ENCODE data around the gene CACNA1B. TPM values are rescaled to one million over a fixed set of nuclear protein-coding genes. Genes with fewer than 3 reads are reported as not detected.
"Not testable (repeated sequence)": the region's sequence is repeated elsewhere in the genome, so short reads cannot be mapped to it uniquely, and the experiment has no call there.

Gene CACNA1B
- polyA plus RNA-seq, 5 donors = 0.21 to 0.72 (median 0.50) TPM

DNA sequence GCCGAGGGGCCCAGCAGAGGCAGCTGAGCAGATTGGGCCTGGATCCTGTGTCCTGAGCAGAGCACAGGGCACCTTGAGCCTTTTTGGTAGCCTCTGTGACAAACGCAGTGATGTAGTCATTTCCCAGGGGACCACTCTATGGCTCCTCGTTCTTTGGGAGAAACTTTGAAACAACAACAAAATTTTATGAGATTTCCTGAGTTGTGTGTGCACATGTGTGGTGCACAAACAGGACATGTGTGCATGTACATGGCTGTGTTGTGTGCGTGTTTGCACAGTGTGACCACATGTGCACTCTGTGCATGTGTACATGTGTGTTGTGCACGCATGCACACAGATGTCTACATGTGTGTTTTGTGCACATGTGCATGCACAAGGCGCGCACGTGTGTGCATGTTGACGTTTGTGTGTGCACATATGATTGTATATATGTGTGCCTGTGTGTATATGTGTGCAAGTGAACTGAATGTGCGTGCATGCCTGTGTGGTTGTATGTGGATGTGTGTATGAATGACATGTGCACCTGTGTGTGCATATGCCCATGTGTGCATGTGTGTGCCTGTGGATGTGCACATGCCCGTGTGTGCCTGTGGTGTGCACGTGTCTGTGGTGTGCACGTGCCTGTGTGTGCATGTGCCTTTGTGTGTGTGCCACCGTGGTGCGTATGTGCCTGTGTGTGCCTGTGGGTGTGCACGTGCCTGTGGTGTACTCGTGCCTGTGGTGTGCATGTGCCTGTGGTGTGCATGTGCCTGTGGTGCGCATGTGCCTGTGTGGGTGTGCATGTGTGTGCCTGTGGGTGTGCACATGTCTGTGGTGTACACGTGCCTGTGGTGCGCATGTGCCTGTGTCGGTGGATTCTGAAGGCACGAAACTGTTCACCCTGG, 221.6 kb downstream of the CACNA1B start:
- no peak for DNase-seq

DNA sequence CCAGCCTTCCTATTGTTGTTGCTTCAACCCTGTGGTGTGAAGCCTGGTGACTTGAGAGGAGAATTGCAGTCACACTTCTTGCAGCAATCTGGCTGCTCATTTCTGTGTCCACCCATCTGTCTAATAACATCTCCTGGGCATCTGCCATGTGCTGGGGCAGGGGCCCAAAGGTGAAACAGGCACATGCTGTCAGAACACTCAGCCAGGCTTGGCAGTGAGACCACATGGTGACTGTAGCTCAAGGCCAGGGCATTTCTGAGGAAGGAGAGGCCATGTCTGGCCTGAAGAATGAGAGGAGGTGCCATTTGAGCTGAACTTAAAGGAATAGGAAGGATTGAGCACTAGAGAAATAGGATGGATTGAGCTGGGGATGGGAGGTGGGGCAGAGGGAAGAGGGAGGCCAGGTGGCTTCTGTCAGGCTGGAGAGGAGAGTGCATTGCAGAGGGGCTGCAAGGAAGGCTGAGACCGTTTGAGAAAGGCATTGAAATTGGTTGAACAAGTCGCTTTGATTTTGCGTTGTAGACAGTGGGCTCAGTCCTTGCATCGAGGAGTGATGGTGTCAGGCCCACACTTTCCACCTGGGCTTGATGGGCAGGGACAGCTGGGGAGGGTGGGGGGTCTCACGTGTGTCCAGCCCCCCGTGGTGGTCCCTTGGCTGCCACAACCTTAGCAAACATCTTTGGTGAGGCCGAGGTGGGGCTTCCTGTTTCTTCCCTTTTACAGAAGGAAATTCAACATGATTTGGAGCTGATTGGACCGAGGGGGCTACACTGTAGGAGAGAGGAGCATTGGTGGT, 222.4 kb downstream of the CACNA1B start:
- DNase-seq = no peak

DNA sequence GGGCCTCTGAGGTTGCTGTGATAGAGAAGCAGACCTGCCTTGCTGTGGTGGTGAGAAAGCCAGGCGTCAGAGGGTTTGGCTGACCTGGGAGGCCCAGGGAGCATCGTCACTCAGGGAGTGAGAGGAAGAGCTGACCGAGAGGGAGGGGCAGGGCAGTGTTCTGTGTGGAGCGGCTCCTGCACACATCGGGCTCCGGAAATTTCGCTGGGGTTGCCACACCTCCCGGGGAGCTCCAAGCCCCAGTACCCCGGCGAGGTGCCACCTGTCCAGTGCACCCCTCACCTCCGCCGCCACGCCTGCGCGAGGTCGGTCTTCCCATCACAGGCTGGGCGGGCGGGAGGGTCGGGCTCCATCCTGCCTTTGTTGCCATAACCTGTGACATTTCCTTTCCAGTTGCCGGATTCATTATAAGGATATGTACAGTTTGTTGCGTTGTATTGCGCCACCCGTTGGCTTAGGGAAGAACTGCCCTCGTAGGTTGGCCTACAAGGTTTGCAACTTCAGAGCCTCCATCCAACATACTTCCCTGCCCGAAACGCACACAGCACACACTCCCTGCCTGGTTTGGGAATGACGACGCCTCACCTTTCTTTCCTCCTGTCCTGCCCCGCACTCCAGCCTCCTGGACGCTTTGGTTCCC, 223.2 kb downstream of the CACNA1B start:
- DNase-seq = no peak

DNA sequence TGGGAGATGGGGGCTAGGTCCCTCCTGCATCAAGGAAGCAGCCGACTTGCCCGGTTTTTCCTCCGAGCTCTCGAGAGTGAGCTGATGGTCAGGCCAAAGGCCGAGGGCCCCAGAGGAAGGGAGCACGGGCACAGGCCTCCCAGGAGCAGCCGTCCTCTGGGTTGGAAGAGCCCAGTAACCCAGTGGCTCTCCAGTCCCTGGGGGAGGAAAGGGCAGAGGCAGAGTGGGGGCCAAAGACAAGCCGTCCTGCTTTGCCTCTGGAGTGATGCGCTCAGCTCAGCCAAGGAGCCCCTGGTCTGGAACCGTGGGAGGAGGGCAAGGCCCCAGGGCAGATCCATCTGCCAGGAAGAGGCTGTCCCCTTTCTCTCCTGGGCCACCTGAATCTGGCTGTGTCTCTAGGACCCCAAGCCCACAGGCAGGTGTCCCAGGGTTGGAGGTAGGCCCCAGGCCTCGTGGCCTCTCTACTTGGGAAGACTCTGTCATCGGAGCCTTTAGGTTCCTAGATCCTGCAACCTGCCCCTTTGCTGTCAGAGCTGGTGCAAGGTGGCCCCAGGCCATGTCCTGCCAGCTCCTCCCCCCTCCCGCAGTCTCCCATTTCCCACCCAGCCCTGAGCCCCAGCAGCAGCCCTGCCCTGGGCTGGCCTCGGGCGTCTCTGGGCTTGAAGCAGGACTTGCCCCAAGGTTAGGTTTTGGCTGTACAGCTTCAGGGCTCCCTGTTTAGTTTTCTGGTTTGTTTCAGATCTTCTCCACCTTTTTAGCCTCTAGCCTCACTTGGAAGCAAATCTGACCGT, 224.1 kb downstream of the CACNA1B start:
- DNase-seq = no peak

DNA sequence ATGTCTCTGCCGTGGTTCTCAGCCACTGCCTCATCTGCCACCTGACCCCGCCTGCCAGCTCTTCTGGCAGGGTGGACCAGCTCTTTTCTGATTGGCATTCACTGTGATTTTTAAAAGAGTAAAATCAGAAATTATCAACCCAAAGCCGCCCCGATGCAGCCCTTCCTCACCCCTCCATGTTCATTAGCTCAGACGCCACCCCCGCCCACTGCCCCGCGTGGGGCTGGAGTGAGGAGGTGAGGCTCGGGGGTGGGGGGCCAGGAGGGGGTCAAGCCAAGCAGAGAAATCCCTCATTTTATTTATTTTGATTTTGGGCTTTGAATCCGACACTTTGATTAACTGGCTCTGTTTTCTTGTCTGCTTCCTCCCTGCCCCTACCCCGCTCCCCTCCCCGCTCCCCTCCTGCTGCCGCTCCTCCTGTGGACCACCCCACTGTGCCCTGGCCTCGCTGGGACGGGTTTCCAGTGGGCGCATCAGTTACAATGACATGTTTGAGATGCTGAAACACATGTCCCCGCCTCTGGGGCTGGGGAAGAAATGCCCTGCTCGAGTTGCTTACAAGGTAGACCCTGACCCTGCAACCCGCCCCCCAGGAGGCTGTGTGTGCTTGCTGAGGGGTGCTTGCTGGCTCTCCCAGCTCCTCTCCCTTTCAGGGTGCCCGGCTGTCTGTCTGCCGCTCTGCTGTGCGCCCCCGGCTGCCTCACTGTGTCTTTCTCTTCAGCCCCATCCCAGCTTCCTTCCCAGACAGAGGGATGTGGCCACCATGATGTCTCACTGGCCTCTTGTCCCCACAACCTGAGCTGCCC, 224.9 kb downstream of the CACNA1B start:
- no peak for DNase-seq

DNA sequence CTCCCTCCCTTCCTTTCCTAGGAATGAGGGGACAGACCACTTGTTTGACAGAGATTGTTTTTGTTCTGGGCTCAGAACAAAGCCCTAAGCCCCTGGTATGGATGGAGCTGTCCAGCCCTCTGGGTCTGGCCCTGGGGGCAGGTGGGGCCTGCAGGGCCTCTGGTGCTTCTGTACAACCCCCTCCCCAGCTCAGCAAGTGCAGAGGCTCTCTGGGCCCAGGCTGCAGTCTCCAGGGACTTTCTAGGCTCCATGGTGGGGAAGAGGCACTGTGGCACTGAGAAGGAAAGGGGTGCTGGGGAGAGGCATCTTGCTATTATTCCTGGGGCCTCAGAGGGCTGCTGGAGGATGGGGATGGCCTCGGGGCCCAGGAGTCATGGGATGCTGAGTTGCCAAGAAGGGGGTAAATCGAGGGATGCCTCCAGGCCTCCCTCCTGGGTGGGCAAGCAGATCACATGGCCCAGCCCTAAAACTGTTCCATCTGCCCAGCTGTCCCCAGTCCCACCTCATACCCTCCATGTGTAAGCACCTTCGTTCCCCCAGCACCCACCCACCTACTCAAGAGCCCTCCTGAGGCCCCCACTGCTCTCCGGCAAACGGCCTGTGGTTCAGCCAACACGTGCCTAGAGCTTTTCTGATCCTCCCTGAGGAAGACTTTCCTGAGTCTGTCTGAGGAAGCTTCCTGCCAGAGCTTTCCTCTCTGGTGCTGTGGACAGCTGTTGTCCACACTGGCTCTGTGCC, 225.7 kb downstream of the CACNA1B start:
- DNase-seq = no peak

DNA sequence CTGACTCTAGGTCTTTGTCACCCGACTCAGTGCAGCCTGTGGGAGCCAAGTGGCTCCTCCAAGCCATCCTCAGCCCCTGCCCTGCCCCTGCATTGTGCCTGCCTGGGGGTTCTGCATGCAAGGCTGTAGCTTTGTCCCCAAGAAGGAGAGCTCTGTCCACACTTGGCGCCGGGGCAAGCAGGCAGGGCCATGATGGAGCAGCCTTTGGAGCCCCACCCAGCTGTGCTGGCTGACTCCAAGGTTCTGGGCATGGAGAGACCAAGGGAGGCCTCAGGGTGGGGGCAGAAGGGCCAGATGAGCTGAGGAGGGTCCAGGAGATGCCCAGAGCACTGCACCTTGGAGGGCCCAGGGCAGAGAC, 226.2 kb downstream of the CACNA1B start:
- DNase-seq = no peak

DNA sequence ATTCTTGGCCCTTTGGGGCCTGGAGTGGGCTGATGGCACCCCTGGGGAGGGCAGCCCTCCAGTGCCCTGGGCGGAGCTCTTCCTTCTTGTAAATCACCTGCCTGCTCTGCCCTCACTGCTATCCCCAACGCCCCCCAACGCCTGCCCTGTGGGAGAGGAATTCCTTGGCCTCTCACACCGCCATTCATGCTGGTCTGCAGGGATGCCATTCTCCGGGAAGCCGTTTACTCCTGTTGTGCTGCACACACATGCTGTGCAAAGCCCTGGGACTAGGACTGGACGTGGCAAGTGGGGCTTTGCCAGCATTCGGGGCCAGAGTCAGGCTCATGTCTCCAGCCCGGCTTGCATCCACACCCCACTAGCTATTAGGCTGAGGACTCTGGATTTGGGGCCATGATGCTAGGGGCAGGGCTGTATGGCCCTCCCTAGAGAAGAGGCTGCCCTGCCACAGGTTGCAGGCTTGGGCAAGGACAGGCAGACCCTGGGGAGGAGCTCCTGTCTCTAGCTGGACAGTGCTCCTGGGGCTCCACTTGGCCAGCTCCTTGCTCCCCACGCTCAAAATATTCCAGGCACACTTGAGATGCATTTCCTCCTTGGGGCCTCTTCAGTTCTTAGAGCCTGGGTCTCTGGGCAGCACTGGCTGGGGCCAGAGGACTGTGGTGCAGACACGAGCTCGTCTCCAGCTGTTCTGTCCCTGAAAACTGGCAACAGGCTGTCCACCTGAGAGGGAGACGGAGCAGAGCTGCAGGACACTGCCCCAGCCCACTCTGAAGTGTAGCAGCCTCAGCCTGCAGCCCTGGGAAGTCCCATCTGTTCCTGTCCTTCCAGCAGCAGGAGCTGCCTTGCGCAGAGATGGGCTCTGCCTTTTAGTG, 226.9 kb downstream of the CACNA1B start:
- DNase-seq = no peak

DNA sequence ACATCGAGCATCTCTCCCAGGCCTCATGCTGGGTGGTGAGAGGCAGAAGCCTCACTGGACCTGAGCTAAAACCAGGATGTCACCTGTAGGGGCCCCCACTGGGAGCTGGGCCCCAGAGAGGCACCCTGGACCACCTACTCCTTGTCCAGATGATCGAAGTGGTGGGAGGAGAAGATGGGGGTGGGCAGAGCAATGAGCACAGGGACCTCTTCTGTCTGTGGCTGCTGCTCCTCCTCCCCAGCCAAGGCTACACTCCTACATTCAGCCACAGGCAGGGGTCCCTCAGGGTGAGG, 227.5 kb downstream of the CACNA1B start:
- no peak for DNase-seq

DNA sequence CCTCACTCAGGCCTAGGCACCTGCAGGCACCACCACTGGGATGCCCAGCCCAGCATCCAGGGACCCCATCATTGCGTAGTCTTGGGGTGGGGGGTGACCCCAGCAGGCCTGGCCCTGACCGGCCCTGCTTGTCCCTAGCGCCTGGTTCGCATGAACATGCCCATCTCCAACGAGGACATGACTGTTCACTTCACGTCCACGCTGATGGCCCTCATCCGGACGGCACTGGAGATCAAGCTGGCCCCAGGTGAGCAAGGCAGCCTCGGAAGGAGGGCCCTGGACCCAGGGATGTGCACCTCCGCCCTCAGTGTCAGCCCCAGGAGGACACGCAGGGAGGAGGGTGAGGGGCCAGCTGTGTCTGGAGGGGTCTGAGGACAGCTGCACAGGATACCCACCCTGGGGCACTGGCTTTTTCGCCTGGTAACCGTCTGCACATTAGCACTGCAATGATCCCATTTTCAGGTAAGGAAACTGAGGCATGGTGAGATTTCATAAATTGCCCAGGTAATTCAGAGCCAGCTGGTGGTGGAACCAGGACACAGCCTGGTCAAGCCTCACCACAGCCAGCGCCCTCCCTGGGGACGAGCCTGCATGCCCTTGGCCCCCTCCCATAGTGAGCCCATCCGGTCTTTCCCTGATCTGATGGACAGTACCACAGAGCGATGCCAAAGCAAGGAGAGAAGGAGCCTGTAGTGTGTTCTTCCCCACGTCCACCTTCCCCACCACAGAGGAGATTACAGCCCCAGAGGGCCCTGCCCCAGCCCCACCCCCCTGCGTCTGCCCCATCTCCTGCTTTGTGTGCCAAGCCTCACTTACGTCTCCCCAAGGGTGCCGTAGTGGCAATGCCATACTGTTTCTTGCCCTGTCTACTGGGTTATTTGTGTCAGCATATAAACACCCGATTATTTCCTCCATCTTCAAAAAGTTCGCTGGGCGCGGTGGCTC, 228.3 kb downstream of the CACNA1B start:
- DNase-seq = no peak

DNA sequence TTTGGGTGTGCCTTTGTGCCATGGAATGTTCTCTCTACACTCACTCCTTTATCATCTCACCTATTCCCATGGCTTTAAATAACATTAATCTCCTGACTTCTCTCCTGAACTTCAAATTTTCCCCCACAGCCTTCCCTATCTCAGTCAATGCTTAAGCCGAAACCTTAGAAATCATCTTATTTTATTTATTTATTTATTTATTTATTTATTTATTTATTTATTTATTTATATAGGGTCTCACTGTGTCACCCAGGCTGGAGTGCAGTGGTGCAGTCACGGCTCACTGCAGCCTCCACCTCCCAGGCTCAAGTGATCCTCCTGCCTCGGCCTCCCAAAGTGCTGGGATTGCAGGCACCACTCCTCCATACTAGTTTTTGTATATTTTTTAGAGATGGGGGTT, 229.5 kb downstream of the CACNA1B start:
- DNase-seq = not testable (repeated sequence)

DNA sequence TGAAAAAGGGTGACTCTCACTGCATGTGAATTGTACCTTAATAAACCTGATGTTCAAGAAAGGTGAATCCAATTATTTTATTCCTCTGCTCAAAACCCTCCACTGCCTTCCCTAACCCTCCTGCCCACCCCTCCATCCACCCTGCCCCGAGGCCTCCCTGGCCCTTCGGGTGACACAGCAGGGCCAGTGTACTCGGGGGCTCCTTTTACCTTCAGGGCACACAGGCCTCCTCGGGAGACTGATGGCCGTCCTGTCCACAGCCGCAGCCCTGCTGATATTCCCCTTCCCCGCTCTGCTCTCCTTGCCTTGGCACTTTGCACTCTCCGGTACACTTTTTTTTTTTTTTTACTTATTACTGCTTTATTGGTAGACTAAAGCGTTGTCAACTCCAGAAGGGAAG, 234.0 kb downstream of the CACNA1B start:
- DNase-seq = no peak

DNA sequence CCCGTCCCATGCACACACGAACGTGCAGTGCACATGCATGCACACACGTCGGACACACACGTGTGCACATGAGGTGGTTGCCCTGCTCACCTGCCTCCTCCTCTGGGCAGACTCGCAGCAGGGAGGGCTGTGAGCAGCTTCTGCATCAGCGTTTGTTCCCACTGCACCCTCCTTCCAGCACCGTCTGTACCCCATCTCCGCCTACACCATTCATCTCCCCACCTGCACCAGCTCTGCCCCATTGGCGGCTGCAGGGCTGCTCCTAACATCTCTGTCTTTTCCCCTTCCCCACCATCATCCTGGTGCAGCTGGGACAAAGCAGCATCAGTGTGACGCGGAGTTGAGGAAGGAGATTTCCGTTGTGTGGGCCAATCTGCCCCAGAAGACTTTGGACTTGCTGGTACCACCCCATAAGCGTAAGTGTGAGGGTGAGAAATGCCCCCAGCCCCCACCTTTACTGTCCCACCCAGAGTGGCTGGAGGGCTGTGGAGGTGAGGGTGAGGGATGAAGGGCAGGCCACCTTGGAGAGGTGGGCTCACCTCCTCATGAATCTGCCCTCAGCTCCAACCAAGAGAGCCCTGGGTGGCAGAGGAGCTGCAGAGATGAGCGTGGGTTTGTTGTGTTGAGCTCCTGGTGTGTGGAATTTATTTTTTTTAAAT, 234.6 kb downstream of the CACNA1B start:
- DNase-seq = no peak

DNA sequence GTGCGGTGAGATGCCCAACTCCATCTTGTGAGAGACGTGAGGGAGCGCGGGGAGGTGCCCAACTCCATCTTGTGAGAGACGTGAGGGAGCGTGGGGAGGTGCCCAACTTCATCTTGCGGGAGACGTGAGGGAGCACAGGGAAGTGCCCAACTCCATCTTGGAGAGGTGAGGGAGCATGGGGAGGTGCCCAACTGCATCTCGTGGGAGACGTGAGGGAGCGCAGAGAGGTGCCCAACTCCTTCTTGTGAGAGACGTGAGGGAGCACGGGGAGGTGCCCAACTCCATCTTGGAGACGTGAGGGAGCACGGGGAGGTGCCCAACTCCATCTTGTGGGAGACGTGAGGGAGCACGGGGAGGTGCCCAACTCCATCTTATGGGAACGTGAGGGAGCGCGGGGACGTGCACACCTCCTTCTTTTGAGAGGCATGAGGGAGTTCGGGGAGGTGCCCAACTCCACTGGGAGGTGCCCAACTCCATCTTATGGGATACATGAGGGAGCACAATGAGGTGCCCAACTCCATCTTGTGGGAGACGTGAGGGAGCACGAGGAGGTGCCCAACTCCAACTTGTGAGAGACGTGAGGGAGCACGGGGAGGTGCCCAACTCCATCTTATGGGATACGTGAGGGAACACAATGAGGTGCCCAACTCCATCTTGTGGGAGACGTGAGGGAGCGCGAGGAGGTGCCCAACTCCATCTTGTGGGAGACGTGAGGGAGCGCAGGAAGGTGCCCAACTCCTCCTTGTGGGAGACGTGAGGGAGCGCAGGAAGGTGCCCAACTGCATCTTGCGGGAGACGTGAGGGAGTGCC, 235.4 kb downstream of the CACNA1B start:
- DNase-seq = no peak

DNA sequence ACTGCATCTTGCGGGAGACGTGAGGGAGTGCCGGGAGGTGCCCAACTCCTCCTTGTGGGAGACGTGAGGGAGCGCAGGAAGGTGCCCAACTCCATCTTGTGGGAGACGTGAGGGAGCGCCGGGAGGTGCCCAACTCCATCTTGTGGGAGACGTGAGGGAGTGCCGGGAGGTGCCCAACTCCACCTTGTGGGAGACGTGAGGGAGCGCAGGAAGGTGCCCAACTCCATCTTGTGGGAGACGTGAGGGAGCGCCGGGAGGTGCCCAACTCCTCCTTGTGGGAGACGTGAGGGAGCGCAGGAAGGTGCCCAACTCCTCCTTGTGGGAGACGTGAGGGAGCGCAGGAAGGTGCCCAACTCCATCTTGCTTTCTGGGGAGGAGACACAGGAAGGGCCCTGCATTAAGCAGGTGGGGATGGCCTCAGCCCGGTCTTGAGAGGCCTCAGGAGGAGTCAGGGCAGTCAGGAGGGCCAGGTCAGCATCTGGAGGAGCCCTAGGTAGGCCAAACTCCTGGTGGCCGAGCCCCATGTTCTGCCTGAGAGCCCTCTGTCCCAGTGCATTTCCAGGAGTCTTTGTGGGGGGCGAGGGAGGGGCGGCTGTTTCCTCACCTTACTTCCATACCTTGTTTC, 236.2 kb downstream of the CACNA1B start:
- DNase-seq = not testable (repeated sequence)
